SH-SY5Y (cell line): ENCODE results near the gene DHCR24.

Experiments used
- GATA2 ChIP-seq: IDR thresholded peaks from 2 replicates; pipeline ENCODE4 v1.6.1; 2011; ENCODE audit warnings: mild to moderate bottlenecking, low read depth, low read length
- GATA3 ChIP-seq: IDR thresholded peaks from 2 replicates; pipeline ENCODE4 v1.6.1; 2011; ENCODE audit warnings: low read depth, mild to moderate bottlenecking, low read length, moderate library complexity

- TF ChIP-seq GATA3 (no peak), GATA2 (no peak)
These were observed 49.8 kb downstream of the DHCR24 start for GRCh38 chr1:54837002-54837853.
